ENCODE data around the gene RPS6KA4.

The RPS6KA4 gene

DNA sequence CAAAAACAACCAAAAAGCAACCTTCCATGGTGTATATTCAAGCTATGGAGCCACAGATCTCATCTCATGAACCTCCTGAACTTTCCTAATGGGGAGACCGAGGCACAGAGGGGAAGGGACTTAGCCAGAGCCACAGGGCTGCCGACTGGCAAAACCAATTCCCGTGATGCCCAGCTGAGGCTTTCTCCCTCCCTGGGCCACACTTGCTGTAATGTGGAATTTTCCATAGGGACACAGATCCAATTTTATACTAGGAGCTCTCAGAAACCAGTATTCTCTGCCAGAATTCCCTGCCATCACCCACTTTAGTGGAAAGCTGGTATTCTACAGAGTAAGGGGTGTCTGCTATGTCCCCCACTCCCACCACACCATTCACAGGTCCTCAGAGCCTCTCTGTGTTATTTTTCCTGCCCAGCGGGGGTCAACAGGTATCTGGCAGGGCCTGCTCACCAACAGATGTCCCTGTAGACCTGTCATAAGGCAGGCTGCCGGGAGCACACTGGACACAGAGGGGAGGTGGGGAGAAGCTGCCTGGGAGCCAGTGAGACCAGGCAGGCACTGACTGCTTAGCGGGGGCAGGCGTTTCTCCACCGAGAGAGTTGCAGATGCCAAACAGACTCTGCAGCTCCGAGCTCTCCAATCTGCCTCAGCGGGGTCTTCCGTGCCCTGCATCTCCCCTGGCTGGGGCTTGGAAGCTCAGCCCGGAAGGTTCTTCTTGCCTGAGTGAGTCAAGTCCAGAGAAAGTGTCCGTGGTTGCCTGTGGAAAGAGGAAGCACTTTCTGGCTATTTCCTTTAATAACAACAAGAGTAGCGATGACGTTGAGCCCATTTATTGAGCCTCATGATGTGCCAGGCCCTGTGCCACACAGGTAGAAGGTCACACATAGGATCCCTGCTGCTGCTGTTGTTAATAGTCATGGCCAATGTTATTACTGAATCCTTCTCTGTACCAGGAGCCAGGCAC, 26.3 kb downstream of the RPS6KA4 start:
- H3K27ac ChIP-seq: no peak overlapping the region
- TF ChIP-seq, protein P1, sequence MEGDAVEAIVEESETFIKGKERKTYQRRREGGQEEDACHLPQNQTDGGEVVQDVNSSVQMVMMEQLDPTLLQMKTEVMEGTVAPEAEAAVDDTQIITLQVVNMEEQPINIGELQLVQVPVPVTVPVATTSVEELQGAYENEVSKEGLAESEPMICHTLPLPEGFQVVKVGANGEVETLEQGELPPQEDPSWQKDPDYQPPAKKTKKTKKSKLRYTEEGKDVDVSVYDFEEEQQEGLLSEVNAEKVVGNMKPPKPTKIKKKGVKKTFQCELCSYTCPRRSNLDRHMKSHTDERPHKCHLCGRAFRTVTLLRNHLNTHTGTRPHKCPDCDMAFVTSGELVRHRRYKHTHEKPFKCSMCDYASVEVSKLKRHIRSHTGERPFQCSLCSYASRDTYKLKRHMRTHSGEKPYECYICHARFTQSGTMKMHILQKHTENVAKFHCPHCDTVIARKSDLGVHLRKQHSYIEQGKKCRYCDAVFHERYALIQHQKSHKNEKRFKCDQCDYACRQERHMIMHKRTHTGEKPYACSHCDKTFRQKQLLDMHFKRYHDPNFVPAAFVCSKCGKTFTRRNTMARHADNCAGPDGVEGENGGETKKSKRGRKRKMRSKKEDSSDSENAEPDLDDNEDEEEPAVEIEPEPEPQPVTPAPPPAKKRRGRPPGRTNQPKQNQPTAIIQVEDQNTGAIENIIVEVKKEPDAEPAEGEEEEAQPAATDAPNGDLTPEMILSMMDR (IDR thresholded peaks at IDR 0.05): no peak
- TF ChIP-seq ZFX (IDR thresholded peaks at IDR 0.05; ENCODE audit: borderline replicate concordance): no peak

DNA sequence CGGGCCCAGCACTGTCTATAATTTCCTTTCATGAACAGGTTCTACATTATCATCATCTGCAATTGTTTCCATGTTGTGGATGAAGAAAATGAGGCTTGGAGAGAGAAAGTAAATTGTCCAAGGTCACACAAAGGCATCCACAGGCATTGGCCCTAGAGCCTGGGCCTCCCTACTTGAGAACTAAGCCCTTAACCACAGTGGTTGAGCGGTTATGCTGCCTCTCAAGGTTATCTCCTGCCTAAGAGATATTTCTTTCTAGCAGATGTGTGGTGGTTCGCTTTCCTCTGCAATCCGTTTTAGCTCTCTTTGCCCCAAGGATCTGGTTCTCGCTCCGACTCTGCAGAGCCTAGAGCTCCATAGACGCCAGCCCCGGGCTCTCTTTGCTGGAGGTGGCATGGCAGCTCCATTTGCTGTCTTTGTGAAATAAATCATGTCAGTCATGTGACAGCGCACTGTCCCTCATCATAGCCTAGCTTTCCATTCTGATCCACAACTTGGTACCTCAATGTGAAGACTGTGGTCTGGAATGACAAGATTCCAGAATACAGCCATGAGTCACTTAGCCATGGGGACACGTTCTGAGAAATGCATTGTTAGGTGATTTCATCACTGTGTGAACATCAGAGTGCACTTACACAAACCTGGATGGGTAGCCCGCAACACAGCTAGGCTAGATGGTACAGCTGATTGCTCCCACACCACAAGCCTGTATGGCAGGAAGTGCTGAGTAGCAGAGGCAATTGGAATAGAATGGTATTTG, 27.2 kb downstream of the RPS6KA4 start:
- no peak overlapping the region for H3K27ac ChIP-seq
- TF ChIP-seq ZFX (IDR thresholded peaks at IDR 0.05; ENCODE audit: borderline replicate concordance): no peak
- TF ChIP-seq, protein P1 (IDR thresholded peaks at IDR 0.05): no peak

DNA sequence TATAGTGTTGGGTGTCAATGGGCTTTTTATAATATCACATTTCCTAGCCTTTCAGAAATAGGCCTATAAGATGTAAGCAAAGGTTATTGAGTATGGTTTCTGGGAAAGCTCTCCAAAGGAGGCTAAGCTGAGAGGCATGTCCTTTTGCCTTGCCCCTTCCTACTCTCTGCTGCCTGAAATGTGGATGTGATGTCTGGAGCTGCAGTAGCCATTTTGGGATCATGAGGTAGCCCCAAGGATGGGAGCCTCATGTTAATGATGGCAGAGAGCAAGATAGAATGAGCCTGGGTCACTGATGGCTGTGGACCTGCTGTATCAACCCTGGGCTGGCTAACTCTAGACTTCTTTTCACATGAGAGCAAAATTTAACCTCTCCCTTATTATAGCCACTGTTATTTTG, 29.0 kb downstream of the RPS6KA4 start:
- H3K27ac ChIP-seq: no peak overlapping the region
- TF ChIP-seq, protein P1 (IDR thresholded peaks at IDR 0.05): no peak
- no peak for TF ChIP-seq ZFX (IDR thresholded peaks at IDR 0.05; ENCODE audit: borderline replicate concordance)

DNA sequence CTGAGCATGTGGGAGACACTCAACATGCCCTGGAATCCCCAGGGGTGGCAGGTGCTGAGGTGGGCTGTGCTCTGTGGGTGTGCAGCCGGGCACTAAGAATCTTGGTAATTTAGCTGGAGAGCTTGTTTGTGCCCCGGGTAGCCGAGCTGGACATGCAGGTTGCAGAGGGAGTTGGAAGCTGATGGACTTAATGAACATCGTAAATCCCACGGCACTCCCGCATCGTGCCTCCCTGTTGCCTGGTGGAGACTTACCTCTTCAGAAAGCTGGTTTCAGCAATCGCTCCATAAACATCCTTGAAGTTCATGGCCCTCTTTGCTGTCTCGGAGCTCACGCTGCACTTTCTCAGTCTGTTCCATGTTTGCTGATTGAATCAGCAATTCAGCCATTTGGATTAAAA, 29.9 kb downstream of the RPS6KA4 start:
- no peak for TF ChIP-seq ZFX (IDR thresholded peaks at IDR 0.05; ENCODE audit: borderline replicate concordance)
- TF ChIP-seq, protein P1 (IDR thresholded peaks at IDR 0.05): no peak

DNA sequence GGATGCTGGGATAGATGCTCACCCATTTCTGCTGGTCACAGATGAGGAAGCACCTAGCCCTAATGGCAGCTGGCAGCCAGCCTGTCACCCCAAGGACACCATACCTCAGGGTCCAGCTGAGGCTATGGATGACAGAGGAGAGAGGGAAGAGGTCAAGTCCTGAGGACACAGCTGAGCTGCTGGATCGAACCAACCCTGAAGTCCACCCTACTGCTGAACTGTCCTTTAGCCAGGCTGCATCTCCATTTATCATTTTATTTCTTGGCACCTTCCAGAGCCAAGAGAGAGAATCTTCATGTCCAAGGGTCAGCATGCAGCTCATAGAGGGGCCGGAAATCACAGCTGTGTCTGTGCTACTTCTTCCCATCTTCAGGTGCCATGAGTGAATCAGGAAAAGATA, 30.9 kb downstream of the RPS6KA4 start:
- H3K27ac ChIP-seq: no peak overlapping the region

More for the DNA sequence above, 29.9 kb downstream of the RPS6KA4 start:
- no peak overlapping the region for H3K27ac ChIP-seq

DNA sequence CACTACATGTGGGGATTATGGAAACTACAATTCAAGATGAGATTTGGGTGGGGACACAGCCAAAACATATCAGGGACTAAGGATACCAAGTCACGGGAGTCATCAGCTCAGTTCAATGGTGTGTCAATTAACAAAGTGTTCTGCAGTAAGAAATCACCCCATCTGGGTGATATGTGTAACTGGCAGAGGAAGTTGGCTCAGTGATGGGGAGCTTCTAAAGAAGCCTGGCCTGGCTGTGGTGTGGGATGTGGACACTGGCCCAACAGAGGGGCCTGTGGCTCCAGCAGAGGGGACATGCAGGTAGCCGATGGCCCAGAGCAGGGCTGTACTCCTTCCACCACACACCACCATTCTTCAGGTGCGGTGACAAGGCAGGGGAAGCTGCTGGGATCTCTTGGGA, 31.6 kb downstream of the RPS6KA4 start:
- TF ChIP-seq ZFX (IDR thresholded peaks at IDR 0.05; ENCODE audit: borderline replicate concordance): no peak
- TF ChIP-seq, protein P1 (IDR thresholded peaks at IDR 0.05): no peak
- no peak overlapping the region for H3K27ac ChIP-seq

More for the DNA sequence above, 30.9 kb downstream of the RPS6KA4 start:
- no peak for TF ChIP-seq ZFX (IDR thresholded peaks at IDR 0.05; ENCODE audit: borderline replicate concordance)
- TF ChIP-seq, protein P1 (IDR thresholded peaks at IDR 0.05): no peak

Measured in 22Rv1 (cell line).